Kidney epithelial cell (primary cell): ENCODE measurements around the gene THEMIS2. TPM values are rescaled to one million over a fixed set of nuclear protein-coding genes. Genes with fewer than 3 reads are reported as not detected.

Experiments used
- DNase-seq: peaks from one replicate; pipeline ENCODE4 v3.0.0-alpha.2; 2010; ENCODE audit warnings: low read depth
- H3K27me3 ChIP-seq: 2 replicates; pipeline ENCODE4 v1.6.0; 2011; ENCODE audit warnings: low read length; ENCODE audit not compliant: control insufficient read depth, insufficient read depth
- H3K36me3 ChIP-seq: 2 replicates; pipeline ENCODE4 v1.5.1; 2011; ENCODE audit warnings: low read length; ENCODE audit not compliant: control insufficient read depth, insufficient read depth
- H3K4me3 ChIP-seq: 2 replicates; pipeline ENCODE4 v1.5.1; 2011; ENCODE audit warnings: low read depth, mild to moderate bottlenecking, control low read depth, low read length
- CTCF ChIP-seq: IDR thresholded peaks from 2 replicates; pipeline ENCODE4 v1.5.1; 2011; ENCODE audit warnings: mild to moderate bottlenecking, moderate library complexity, low read length, control low read depth, inconsistent platforms; ENCODE audit not compliant: insufficient read depth, poor library complexity, severe bottlenecking
- total RNA-seq: library from RNA; depleted of rRNA; stranded (reverse); fragments of >200 nt; gene quantifications from 2 replicates; pipeline ENCODE4 v1.2.3, GENCODE V29; 2015

The THEMIS2 gene
- total RNA-seq, 1 donor from 2014 or later, result 23.4 TPM

GRCh38 chr1:27931759-27932158 lies 59.4 kb downstream of the THEMIS2 start:
- peaks cover 2% of the 10 kb centered on the region for H3K27me3 ChIP-seq
- no peaks in the 10 kb centered on the region for H3K36me3 ChIP-seq
- H3K4me3 ChIP-seq, result no peak overlapping the region
- DNase-seq, result no peak
- TF ChIP-seq CTCF, result no peak

GRCh38 chr1:27934818-27935549 lies 62.6 kb downstream of the THEMIS2 start, which contains the start of gene SMPDL3B:
Gene SMPDL3B (plus strand): TSS chr1:27935000. CDS start chr1:27935184, 184 bp downstream.
- Histone ChIP-seq H3K27me3 (peaks cover 2% of the 10 kb centered on the region), H3K4me3 (peak within 1 kb of the TSS; percentile 45), H3K36me3 (no peaks in the 10 kb centered on the region)
- peak; percentile 40 for TF ChIP-seq CTCF
- peak; percentile 35 for DNase-seq

GRCh38 chr1:27935721-27936120 lies 63.4 kb downstream of the THEMIS2 start:
- TF ChIP-seq CTCF, result no peak
- H3K4me3 ChIP-seq, result peak overlapping the region; percentile 45

More at GRCh38 chr1:27935721-27936120, 63.4 kb downstream of the THEMIS2 start:
- no peak for DNase-seq
- no peaks in the 10 kb centered on the region for H3K36me3 ChIP-seq
- peaks cover 2% of the 10 kb centered on the region for H3K27me3 ChIP-seq

Other genes starting within 250 kb of the THEMIS2 start
- 0.41 TPM in 1 of 2 replicates, not detected in the other for gene FGR, start 237.4 kb upstream of the THEMIS2 start, total RNA-seq
- 42.1 and 53.9 TPM in 2 replicates for gene IFI6, start 200.4 kb upstream of the THEMIS2 start, total RNA-seq
- gene FAM76A, start 146.6 kb upstream of the THEMIS2 start, total RNA-seq, result 10.7 and 13.5 TPM in 2 replicates
- 34.6 and 43.9 TPM in 2 replicates for gene STX12, start 99.3 kb upstream of the THEMIS2 start, total RNA-seq
- 46.1 and 53.1 TPM in 2 replicates for gene PPP1R8, start 41.8 kb upstream of the THEMIS2 start, total RNA-seq
- 21.8 and 27.2 TPM in 2 replicates for gene RPA2, start 42.0 kb downstream of the THEMIS2 start, total RNA-seq
- gene SMPDL3B, start 62.5 kb downstream of the THEMIS2 start, total RNA-seq, result 20.1 and 23.3 TPM in 2 replicates
- gene XKR8, start 87.4 kb downstream of the THEMIS2 start, total RNA-seq, result 11.7 and 12.7 TPM in 2 replicates
- gene EYA3, start 216.1 kb downstream of the THEMIS2 start, total RNA-seq, result 15.1 and 17.5 TPM in 2 replicates